Subcutaneous adipose tissue (tissue), 4 donors: Measurements from ENCODE around the gene SEZ6L. TPM values are rescaled to one million over a fixed set of nuclear protein-coding genes. Genes with fewer than 3 reads are reported as not detected.

Source experiments
- CTCF ChIP-seq: fragments of 450-650 bp; IDR thresholded peaks from one replicate; pipeline ENCODE4 v1.5.1; 2016; ENCODE audit warnings: low read depth, mild to moderate bottlenecking, control low read depth, antibody characterized with exemption, moderate library complexity
- total RNA-seq, 4 donors: library from RNA; depleted of rRNA; stranded (reverse); fragments of >200 nt; gene quantifications; one replicate each; pipeline ENCODE4 v1.1.0, GENCODE V29; 2016

The SEZ6L gene
- total RNA-seq, 4 donors from 2014 or later: 0.17 to 0.44 (median 0.26) TPM

- no peak for TF ChIP-seq CTCF
Observed at GRCh38 chr22:26202280-26202924, 33.1 kb downstream of the SEZ6L start.

GRCh38 chr22:26205494-26205893 lies 36.2 kb downstream of the SEZ6L start:
- TF ChIP-seq CTCF: no peak

GRCh38 chr22:26210334-26210733 lies 41.1 kb downstream of the SEZ6L start:
- no peak for TF ChIP-seq CTCF

GRCh38 chr22:26213826-26214225 lies 44.6 kb downstream of the SEZ6L start:
- no peak for TF ChIP-seq CTCF

- TF ChIP-seq CTCF: no peak
Observed at GRCh38 chr22:26214466-26214865, 45.2 kb downstream of the SEZ6L start.

- TF ChIP-seq CTCF: no peak
Observed at GRCh38 chr22:26215736-26216135, 46.5 kb downstream of the SEZ6L start.

GRCh38 chr22:26225207-26225606 lies 55.9 kb downstream of the SEZ6L start:
- TF ChIP-seq CTCF: no peak
